GM12878 (cell line): ENCODE measurements around the gene SELENOM.

Experiments
- HDAC2 ChIP-seq: fragments of 200-600 bp; sonication (generic); IDR thresholded peaks from 2 replicates; pipeline ENCODE4 v1.6.1; 2017
- NKRF ChIP-seq: fragments of 450-650 bp; conservative IDR thresholded peaks from 2 replicates; pipeline ENCODE4 v1.6.1; 2017; ENCODE audit warnings: mild to moderate bottlenecking, moderate library complexity
- NR2F1 ChIP-seq: fragments of 450-650 bp; conservative IDR thresholded peaks from 2 replicates; pipeline ENCODE4 v1.6.1; 2017; ENCODE audit warnings: mild to moderate bottlenecking
- POLR2AphosphoS5 ChIP-seq: IDR thresholded peaks from 2 replicates; pipeline ENCODE4 v1.6.1; 2011; ENCODE audit warnings: mild to moderate bottlenecking, low read length, inconsistent platforms

DNA sequence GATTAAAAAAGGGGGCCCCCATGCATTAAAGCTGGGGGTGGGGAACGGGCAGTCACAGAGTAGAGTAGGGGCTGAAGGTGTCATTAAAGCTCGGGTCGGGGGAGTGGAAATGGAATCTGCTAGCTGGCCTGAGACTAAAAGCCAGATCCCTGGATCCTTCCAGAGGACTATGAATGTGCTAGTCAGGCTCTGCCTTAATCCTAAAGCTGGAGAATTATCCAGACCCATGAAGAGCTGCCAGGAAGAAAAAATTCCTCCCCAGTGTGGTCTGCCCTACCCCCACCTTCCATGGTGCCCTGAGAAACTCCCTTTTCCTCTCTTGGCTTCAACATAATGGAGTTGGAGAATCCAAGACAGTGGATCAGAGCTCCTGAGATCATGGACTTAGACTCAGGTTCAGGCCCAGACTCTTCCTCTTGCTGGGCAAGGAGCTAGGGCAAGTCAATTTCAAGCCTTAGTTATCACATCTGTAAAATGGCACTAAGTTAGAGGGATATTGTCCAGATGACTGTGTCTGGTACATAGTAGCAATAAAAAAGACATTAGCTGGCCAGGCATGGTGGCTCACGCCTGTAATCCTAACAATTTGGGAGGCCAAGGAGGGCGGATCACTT, 50.3 kb downstream of the SELENOM start:
- TF ChIP-seq POLR2AphosphoS5 = no peak
- TF ChIP-seq NKRF = no peak
- no peak for TF ChIP-seq HDAC2
- no peak for TF ChIP-seq NR2F1
